Measurements from ENCODE around the gene LYAR.
A peak's percentile ranks its signal among the peaks of the same experiment; 100 is the strongest.

The LYAR gene

GRCh38 chr4:4311193-4311592, 21.2 kb upstream of the LYAR start:
- Histone ChIP-seq H3K27me3 (ENCODE audit: low read depth, low read length) (no peaks in the 10 kb centered on the region), H3K36me3 (ENCODE audit: control insufficient read depth in 1 of 2, insufficient read depth in 2 of 2, low read length in 2 of 2) (peaks cover 37 to 54% of the 10 kb centered on the region in 2 donors), H3K4me3 (ENCODE audit: low read depth in 1 of 2, low read length in 2 of 2) (no peak overlapping the region), H3K4me1 (ENCODE audit: control insufficient read depth in 1 of 2, insufficient read depth in 2 of 2, low read length in 2 of 2) (no peaks in the 10 kb centered on the region), H3K9me3 (ENCODE audit: control insufficient read depth in 1 of 2, low read length in 2 of 2) (no peaks in the 10 kb centered on the region), H3K27ac (ENCODE audit: low read length) (no peak overlapping the region)

GRCh38 chr4:4308800-4309441, 19.0 kb upstream of the LYAR start:
- no peaks in the 10 kb centered on the region for H3K9me3 ChIP-seq (ENCODE audit: control insufficient read depth in 1 of 2, low read length in 2 of 2)
- peaks cover 22 to 38% of the 10 kb centered on the region in 2 donors for H3K36me3 ChIP-seq (ENCODE audit: control insufficient read depth in 1 of 2, insufficient read depth in 2 of 2, low read length in 2 of 2)
- H3K27me3 ChIP-seq (ENCODE audit: low read depth, low read length), result no peaks in the 10 kb centered on the region
- H3K27ac ChIP-seq (ENCODE audit: low read length), result no peak overlapping the region
- H3K4me1 ChIP-seq (ENCODE audit: control insufficient read depth in 1 of 2, insufficient read depth in 2 of 2, low read length in 2 of 2), result no peaks in the 10 kb centered on the region
- H3K4me3 ChIP-seq (ENCODE audit: low read depth in 1 of 2, low read length in 2 of 2), result no peak overlapping the region

GRCh38 chr4:4306920-4307319, 17.0 kb upstream of the LYAR start:
- Histone ChIP-seq H3K4me3 (ENCODE audit: low read depth in 1 of 2, low read length in 2 of 2) (no peak overlapping the region), H3K27ac (ENCODE audit: low read length) (no peak overlapping the region), H3K9me3 (ENCODE audit: control insufficient read depth in 1 of 2, low read length in 2 of 2) (no peaks in the 10 kb centered on the region), H3K36me3 (ENCODE audit: control insufficient read depth in 1 of 2, insufficient read depth in 2 of 2, low read length in 2 of 2) (peaks cover 25 to 38% of the 10 kb centered on the region in 2 donors), H3K27me3 (ENCODE audit: low read depth, low read length) (no peaks in the 10 kb centered on the region), H3K4me1 (ENCODE audit: control insufficient read depth in 1 of 2, insufficient read depth in 2 of 2, low read length in 2 of 2) (no peaks in the 10 kb centered on the region)

- no peak overlapping the region for H3K4me3 ChIP-seq (ENCODE audit: low read depth in 1 of 2, low read length in 2 of 2)
- H3K9me3 ChIP-seq (ENCODE audit: control insufficient read depth in 1 of 2, low read length in 2 of 2), result no peaks in the 10 kb centered on the region
- H3K27ac ChIP-seq (ENCODE audit: low read length), result no peak overlapping the region
- peaks cover 24 to 34% of the 10 kb centered on the region in 2 donors for H3K36me3 ChIP-seq (ENCODE audit: control insufficient read depth in 1 of 2, insufficient read depth in 2 of 2, low read length in 2 of 2)
- no peaks in the 10 kb centered on the region for H3K4me1 ChIP-seq (ENCODE audit: control insufficient read depth in 1 of 2, insufficient read depth in 2 of 2, low read length in 2 of 2)
- no peaks in the 10 kb centered on the region for H3K27me3 ChIP-seq (ENCODE audit: low read depth, low read length)
Measured at GRCh38 chr4:4302416-4302815, 12.5 kb upstream of the LYAR start.

- Histone ChIP-seq H3K36me3 (ENCODE audit: control insufficient read depth in 1 of 2, insufficient read depth in 2 of 2, low read length in 2 of 2) (peaks cover 24 to 30% of the 10 kb centered on the region in 2 donors), H3K27me3 (ENCODE audit: low read depth, low read length) (no peaks in the 10 kb centered on the region), H3K9me3 (ENCODE audit: control insufficient read depth in 1 of 2, low read length in 2 of 2) (no peaks in the 10 kb centered on the region), H3K4me1 (ENCODE audit: control insufficient read depth in 1 of 2, insufficient read depth in 2 of 2, low read length in 2 of 2) (no peaks in the 10 kb centered on the region), H3K4me3 (ENCODE audit: low read depth in 1 of 2, low read length in 2 of 2) (no peak overlapping the region), H3K27ac (ENCODE audit: low read length) (no peak overlapping the region)
Measured at GRCh38 chr4:4302001-4302400, 12.0 kb upstream of the LYAR start.

GRCh38 chr4:4299006-4299405, 9.1 kb upstream of the LYAR start:
- Histone ChIP-seq H3K4me3 (ENCODE audit: low read depth in 1 of 2, low read length in 2 of 2) (no peak overlapping the region), H3K36me3 (ENCODE audit: control insufficient read depth in 1 of 2, insufficient read depth in 2 of 2, low read length in 2 of 2) (peaks cover 17 to 18% of the 10 kb centered on the region in 2 donors), H3K4me1 (ENCODE audit: control insufficient read depth in 1 of 2, insufficient read depth in 2 of 2, low read length in 2 of 2) (no peaks in the 10 kb centered on the region), H3K9me3 (ENCODE audit: control insufficient read depth in 1 of 2, low read length in 2 of 2) (no peaks in the 10 kb centered on the region), H3K27ac (ENCODE audit: low read length) (no peak overlapping the region), H3K27me3 (ENCODE audit: low read depth, low read length) (no peaks in the 10 kb centered on the region)

- no peak overlapping the region for H3K27ac ChIP-seq (ENCODE audit: low read length)
- H3K4me1 ChIP-seq (ENCODE audit: control insufficient read depth in 1 of 2, insufficient read depth in 2 of 2, low read length in 2 of 2), result peaks cover 4% of the 10 kb centered on the region in 2 donors
- no peak overlapping the region for H3K4me3 ChIP-seq (ENCODE audit: low read depth in 1 of 2, low read length in 2 of 2)
- H3K9me3 ChIP-seq (ENCODE audit: control insufficient read depth in 1 of 2, low read length in 2 of 2), result no peaks in the 10 kb centered on the region
- H3K27me3 ChIP-seq (ENCODE audit: low read depth, low read length), result no peaks in the 10 kb centered on the region
- peaks cover 3 to 6% of the 10 kb centered on the region in 2 donors for H3K36me3 ChIP-seq (ENCODE audit: control insufficient read depth in 1 of 2, insufficient read depth in 2 of 2, low read length in 2 of 2)
Measured at GRCh38 chr4:4296283-4296846, 6.4 kb upstream of the LYAR start.

GRCh38 chr4:4293279-4293678, 3.3 kb upstream of the LYAR start:
- Histone ChIP-seq H3K4me3 (ENCODE audit: low read depth in 1 of 2, low read length in 2 of 2) (no peak overlapping the region), H3K36me3 (ENCODE audit: control insufficient read depth in 1 of 2, insufficient read depth in 2 of 2, low read length in 2 of 2) (no peaks in the 10 kb centered on the region), H3K27me3 (ENCODE audit: low read depth, low read length) (no peaks in the 10 kb centered on the region), H3K27ac (ENCODE audit: low read length) (no peak overlapping the region), H3K4me1 (ENCODE audit: control insufficient read depth in 1 of 2, insufficient read depth in 2 of 2, low read length in 2 of 2) (peaks cover 18 to 25% of the 10 kb centered on the region in 2 donors), H3K9me3 (ENCODE audit: control insufficient read depth in 1 of 2, low read length in 2 of 2) (no peaks in the 10 kb centered on the region)

- Histone ChIP-seq H3K9me3 (ENCODE audit: control insufficient read depth in 1 of 2, low read length in 2 of 2) (no peaks in the 10 kb centered on the region), H3K4me3 (ENCODE audit: low read depth in 1 of 2, low read length in 2 of 2) (peak overlapping the region; percentile 87 to 99), H3K27ac (ENCODE audit: low read length) (peak overlapping the region; percentile 20), H3K27me3 (ENCODE audit: low read depth, low read length) (no peaks in the 10 kb centered on the region), H3K4me1 (ENCODE audit: control insufficient read depth in 1 of 2, insufficient read depth in 2 of 2, low read length in 2 of 2) (peaks cover 18 to 25% of the 10 kb centered on the region in 2 donors), H3K36me3 (ENCODE audit: control insufficient read depth in 1 of 2, insufficient read depth in 2 of 2, low read length in 2 of 2) (peaks cover 4 to 14% of the 10 kb centered on the region in 2 donors)
Measured at GRCh38 chr4:4289597-4289940, 385 bp downstream of the LYAR start.

GRCh38 chr4:4289055-4289454, 899 bp downstream of the LYAR start:
- Histone ChIP-seq H3K36me3 (ENCODE audit: control insufficient read depth in 1 of 2, insufficient read depth in 2 of 2, low read length in 2 of 2) (peaks cover 4 to 20% of the 10 kb centered on the region in 2 donors), H3K4me3 (ENCODE audit: low read depth in 1 of 2, low read length in 2 of 2) (peak overlapping the region; percentile 87 to 99), H3K9me3 (ENCODE audit: control insufficient read depth in 1 of 2, low read length in 2 of 2) (no peaks in the 10 kb centered on the region), H3K4me1 (ENCODE audit: control insufficient read depth in 1 of 2, insufficient read depth in 2 of 2, low read length in 2 of 2) (peaks cover 18 to 25% of the 10 kb centered on the region in 2 donors), H3K27ac (ENCODE audit: low read length) (no peak overlapping the region), H3K27me3 (ENCODE audit: low read depth, low read length) (no peaks in the 10 kb centered on the region)

GRCh38 chr4:4288098-4288497, 1.9 kb downstream of the LYAR start:
- Histone ChIP-seq H3K27me3 (ENCODE audit: low read depth, low read length) (no peaks in the 10 kb centered on the region), H3K36me3 (ENCODE audit: control insufficient read depth in 1 of 2, insufficient read depth in 2 of 2, low read length in 2 of 2) (peaks cover 5 to 28% of the 10 kb centered on the region in 2 donors), H3K4me3 (ENCODE audit: low read depth in 1 of 2, low read length in 2 of 2) (no peak overlapping the region), H3K4me1 (ENCODE audit: control insufficient read depth in 1 of 2, insufficient read depth in 2 of 2, low read length in 2 of 2) (peaks cover 18 to 25% of the 10 kb centered on the region in 2 donors), H3K9me3 (ENCODE audit: control insufficient read depth in 1 of 2, low read length in 2 of 2) (no peaks in the 10 kb centered on the region), H3K27ac (ENCODE audit: low read length) (no peak overlapping the region)
